Keratinocyte (primary cell): Measurements from ENCODE around the gene LMCD1. TPM values are rescaled to one million over a fixed set of nuclear protein-coding genes. Genes with fewer than 3 reads are reported as not detected.
A peak's percentile ranks its signal among the peaks of the same experiment; 100 is the strongest.

Experiments
- DNase-seq: peaks from one replicate; pipeline ENCODE4 v3.0.0-alpha.2; 2011; ENCODE audit warnings: low read depth, missing footprints, low spot score
- FAIRE-seq: peaks from 2 replicates; lab custom pipeline; 2011; peaks lifted over from hg19 to GRCh38; lab: Jason Lieb, UNC
- H2AFZ ChIP-seq: 2 replicates; pipeline ENCODE4 v1.6.0; 2012; ENCODE audit warnings: low read length, control low read depth, inconsistent platforms; ENCODE audit not compliant: control insufficient read depth
- H3K27ac ChIP-seq: 2 replicates; pipeline ENCODE4 v1.5.1; 2011; ENCODE audit warnings: low read length; ENCODE audit not compliant: control insufficient read depth, insufficient read depth
- H3K27me3 ChIP-seq: 3 replicates; pipeline ENCODE4 v1.6.0; 2011; ENCODE audit warnings: low read length; ENCODE audit not compliant: control insufficient read depth, insufficient read depth; ENCODE audit errors: extremely low read depth
- H3K36me3 ChIP-seq, 2 experiments: 2 replicates in 1 of 2; 3 replicates in 1 of 2; pipeline ENCODE4 v1.5.1; 2011; ENCODE audit warnings: low read length in 2 of 2, mild to moderate bottlenecking in 1 of 2; ENCODE audit not compliant: control insufficient read depth in 2 of 2, insufficient read depth in 2 of 2; ENCODE audit errors: extremely low read depth in 1 of 2
- H3K4me1 ChIP-seq: 3 replicates; pipeline ENCODE4 v1.5.1; 2011; ENCODE audit warnings: low read length; ENCODE audit not compliant: control insufficient read depth, insufficient read depth; ENCODE audit errors: extremely low read depth
- H3K4me2 ChIP-seq: 3 replicates; pipeline ENCODE4 v1.6.0; 2011; ENCODE audit warnings: low read depth, low read length; ENCODE audit not compliant: control insufficient read depth, insufficient read depth; ENCODE audit errors: extremely low read depth
- H3K4me3 ChIP-seq, 3 experiments: fragments of 200-600 bp in 1 of 3; sonication (generic) in 1 of 3; 2 replicates in 2 of 3; 3 replicates in 1 of 3; pipeline ENCODE4 v1.5.1; 2011 to 2016; ENCODE audit warnings: low read length in 3 of 3, mild to moderate bottlenecking in 3 of 3, control low read depth in 2 of 3, inconsistent platforms in 1 of 3, low read depth in 1 of 3, mixed read lengths in 1 of 3, mixed run types in 1 of 3, moderate library complexity in 1 of 3; ENCODE audit not compliant: control insufficient read depth in 2 of 3, insufficient read depth in 2 of 3; ENCODE audit errors: extremely low read depth in 1 of 3
- H3K79me2 ChIP-seq: 2 replicates; pipeline ENCODE4 v1.6.0; 2012; ENCODE audit warnings: low read length; ENCODE audit not compliant: control insufficient read depth, insufficient read depth
- H3K9ac ChIP-seq: 3 replicates; pipeline ENCODE4 v1.6.0; 2011; ENCODE audit warnings: low read length; ENCODE audit not compliant: control insufficient read depth, insufficient read depth; ENCODE audit errors: extremely low read depth
- H3K9me1 ChIP-seq: 3 replicates; pipeline ENCODE4 v1.6.0; 2011; ENCODE audit warnings: low read length; ENCODE audit not compliant: control insufficient read depth, insufficient read depth; ENCODE audit errors: extremely low read depth
- H3K9me3 ChIP-seq: 2 replicates; pipeline ENCODE4 v1.5.1; 2012; ENCODE audit warnings: low read depth, low read length; ENCODE audit not compliant: control insufficient read depth
- H4K20me1 ChIP-seq: 3 replicates; pipeline ENCODE4 v1.6.0; 2011; ENCODE audit warnings: low read length; ENCODE audit not compliant: control insufficient read depth, insufficient read depth; ENCODE audit errors: extremely low read depth
- CTCF ChIP-seq, 3 experiments: IDR thresholded peaks in 1 of 3; conservative IDR thresholded peaks in 1 of 3; optimal IDR thresholded peaks in 1 of 3; 2 replicates in 2 of 3; 3 replicates in 1 of 3; pipeline versions ENCODE3 to v1.5.1; 2011; ENCODE audit warnings: low read length in 3 of 3, mild to moderate bottlenecking in 3 of 3, moderate library complexity in 2 of 3, control low read depth in 1 of 3, inconsistent platforms in 1 of 3; ENCODE audit not compliant: insufficient read depth in 2 of 3; ENCODE audit errors: extremely low read depth in 1 of 3
- EZH2 ChIP-seq: IDR thresholded peaks from one replicate; pipeline ENCODE4 v1.6.1; 2012; ENCODE audit warnings: inconsistent platforms, mild to moderate bottlenecking, low read length, moderate library complexity
- dilution Hi-C: fragments of 300-500 bp; cut with MboI; formaldehyde crosslinking; loops from one replicate; pipeline ENCODE4 v1.7.0; 2020; ENCODE audit warnings: low sequenced_read_pairs; ENCODE audit not compliant: extremely low pct_ligation_motif_present
- polyA plus RNA-seq, 5 experiments: library from polyadenylated mRNA; depleted of rRNA in 3 of 5; stranded (reverse) in 3 of 5; stranded (forward) in 1 of 5; unstranded in 1 of 5; fragments of >200 nt; gene quantifications; 1 replicate in 1 of 5; 2 replicates in 3 of 5; 3 replicates in 1 of 5; pipeline versions ENCODE4 v1.2.1 to v1.2.3, GENCODE V29; 2011 to 2012; ENCODE audit warnings: missing spikeins in 2 of 5, low read depth in 1 of 5, low replicate concordance in 1 of 5

The LMCD1 gene
- polyA plus RNA-seq, 1 donor (not counting 4 experiments of a cell fraction or from before 2014, with no cell fraction given): 3.7 TPM

- no peaks in the 10 kb centered on the region for H3K79me2 ChIP-seq
- dilution Hi-C loops: no loop called here
- DNase-seq (no peak), FAIRE-seq (no peak)
- H2AFZ ChIP-seq: no peak overlapping the region
- H3K9me1 ChIP-seq: no peaks in the 10 kb centered on the region
- H3K27ac ChIP-seq: no peak overlapping the region
- no peak overlapping the region for H3K4me2 ChIP-seq
- TF ChIP-seq EZH2: no peak
- TF ChIP-seq CTCF (optimal IDR thresholded peaks at IDR 0.05 in 1 of 3, IDR thresholded peaks at IDR 0.05 in 1 of 3, conservative IDR thresholded peaks at IDR 0.05 in 1 of 3; ENCODE audit: extremely low read depth in 1 of 3, insufficient read depth in 2 of 3, low read length in 3 of 3): no peak
- H4K20me1 ChIP-seq: no peaks in the 10 kb centered on the region
- no peak overlapping the region for H3K9ac ChIP-seq
- no peaks in the 10 kb centered on the region for H3K36me3 ChIP-seq
- H3K9me3 ChIP-seq: no peaks in the 10 kb centered on the region
- H3K4me3 ChIP-seq: no peak overlapping the region
- peaks cover 11% of the 10 kb centered on the region for H3K4me1 ChIP-seq
- no peaks in the 10 kb centered on the region for H3K27me3 ChIP-seq
Observed at GRCh38 chr3:8600457-8600856, 98.8 kb downstream of the LMCD1 start.

- Histone ChIP-seq H3K4me2 (no peak overlapping the region), H3K27me3 (no peaks in the 10 kb centered on the region), H3K4me3 (no peak overlapping the region), H3K4me1 (no peaks in the 10 kb centered on the region), H4K20me1 (no peaks in the 10 kb centered on the region), H3K79me2 (no peaks in the 10 kb centered on the region), H3K9me1 (no peaks in the 10 kb centered on the region), H3K9ac (no peak overlapping the region), H2AFZ (peak overlapping the region; percentile 27), H3K9me3 (no peaks in the 10 kb centered on the region), H3K27ac (no peak overlapping the region), H3K36me3 (no peaks in the 10 kb centered on the region)
- dilution Hi-C loops: no loop called here
- peak; percentile 56 for FAIRE-seq
- DNase-seq: no peak
- TF ChIP-seq EZH2 (no peak), CTCF (optimal IDR thresholded peaks at IDR 0.05 in 1 of 3, IDR thresholded peaks at IDR 0.05 in 1 of 3, conservative IDR thresholded peaks at IDR 0.05 in 1 of 3; ENCODE audit: extremely low read depth in 1 of 3, insufficient read depth in 2 of 3, low read length in 3 of 3) (no peak)
Observed at GRCh38 chr3:8603115-8603710, 101.6 kb downstream of the LMCD1 start.
